K562 (cell line): Measurements from ENCODE around the gene CNDP1. TPM values are rescaled to one million over a fixed set of nuclear protein-coding genes. Genes with fewer than 3 reads are reported as not detected.

Source experiments
- ATAC-seq: fragments of 200-7000 bp; cut with Tn5 transposase; 3 replicates; pipeline ENCODE4 v1.9.1; 2020; ENCODE audit warnings: moderate library complexity
- BruUV-seq: library from RNA; stranded (reverse); fragments of 400-500 nt; replicated peaks from 2 replicates; lab custom pipeline; 2021; lab: Mats Ljungman, UMichigan
- CTCF ChIA-PET: fragments of 300-600 bp; formaldehyde crosslinking; extraction: SDS; loops from one replicate; lab custom pipeline; 2021; ENCODE audit warnings: low intra/inter-chr PET ratio; lab: Yijun Ruan, JAX
- POLR2A ChIA-PET: fragments of 300-600, 350-650 bp; sonication (Branson Sonifier 250); formaldehyde crosslinking; extraction: SDS; loops from one replicate; lab custom pipeline; 2021; ENCODE audit warnings: antibody characterized with exemption, inconsistent platforms; lab: Yijun Ruan, JAX
- DNase-seq, 4 experiments: peaks; one replicate each; pipeline versions ENCODE4 v3.0.0 to v3.0.0-alpha.2; 2011 to 2018; ENCODE audit warnings: low spot score in 3 of 4, mixed read lengths in 3 of 4; ENCODE audit errors: extremely low read depth in 1 of 4
- FAIRE-seq: peaks from 2 replicates; lab custom pipeline; 2011; peaks lifted over from hg19 to GRCh38; lab: Jason Lieb, UNC
- H2AFZ ChIP-seq: 2 replicates; pipeline ENCODE4 v1.6.0; 2011; ENCODE audit warnings: low read depth, low read length, control low read depth, inconsistent platforms
- H3K27ac ChIP-seq: fragments of 200-600 bp; 3 replicates; pipeline ENCODE4 v1.8.0; 2011; ENCODE audit warnings: low read depth, mild to moderate bottlenecking, control low read depth, inconsistent platforms, low read length, moderate library complexity, mixed read lengths; ENCODE audit errors: extremely low read depth
- H3K27me3 ChIP-seq, 2 experiments: fragments of 300-600 bp in 1 of 2; 2 replicates in 1 of 2; 3 replicates in 1 of 2; pipeline versions ENCODE4 v1.6.0 to v1.8.0; 2011; ENCODE audit warnings: inconsistent platforms in 2 of 2, low read length in 2 of 2, mild to moderate bottlenecking in 1 of 2, mixed read lengths in 1 of 2, moderate library complexity in 1 of 2; ENCODE audit not compliant: control insufficient read depth in 2 of 2, insufficient read depth in 2 of 2
- H3K36me3 ChIP-seq: fragments of 300-600 bp; 3 replicates; pipeline ENCODE4 v1.8.0; 2011; ENCODE audit warnings: mild to moderate bottlenecking, low read length, inconsistent platforms; ENCODE audit not compliant: control insufficient read depth, insufficient read depth
- H3K4me1 ChIP-seq, 2 experiments: fragments of 200-600 bp in 1 of 2; replicated peaks in 1 of 2; 2 replicates in 1 of 2; 3 replicates in 1 of 2; pipeline versions ENCODE4 v1.5.1 to v1.8.0; 2011; ENCODE audit warnings: inconsistent platforms in 2 of 2, low read length in 2 of 2, mild to moderate bottlenecking in 1 of 2, mixed read lengths in 1 of 2, moderate library complexity in 1 of 2; ENCODE audit not compliant: control insufficient read depth in 2 of 2, insufficient read depth in 2 of 2
- H3K4me2 ChIP-seq: 2 replicates; pipeline ENCODE4 v1.6.1; 2011; ENCODE audit warnings: low read length, control low read depth, inconsistent platforms, mixed read lengths; ENCODE audit not compliant: insufficient read depth
- H3K4me3 ChIP-seq: fragments of 200-600 bp; sonication (generic), shearing (Covaris generic); 2 replicates; pipeline ENCODE4 v1.5.1; 2016; ENCODE audit warnings: control low read depth, inconsistent platforms
- H3K79me2 ChIP-seq: fragments of 200-600 bp; 3 replicates; pipeline ENCODE4 v1.8.0; 2011; ENCODE audit warnings: low read length, inconsistent platforms; ENCODE audit not compliant: control insufficient read depth, insufficient read depth
- H3K9ac ChIP-seq, 2 experiments: 2 replicates each; pipeline versions ENCODE4 v1.6.0 to v1.6.1; 2011; ENCODE audit warnings: low read depth in 2 of 2, low read length in 2 of 2, control low read depth in 1 of 2, inconsistent platforms in 1 of 2, mild to moderate bottlenecking in 1 of 2, mixed read lengths in 1 of 2; ENCODE audit not compliant: insufficient read depth in 1 of 2
- H3K9me1 ChIP-seq: one replicate; pipeline ENCODE4 v1.6.0; 2011; ENCODE audit warnings: inconsistent platforms, mild to moderate bottlenecking, low read length, moderate library complexity; ENCODE audit not compliant: control insufficient read depth, insufficient read depth
- H3K9me3 ChIP-seq: replicated peaks from 2 replicates; pipeline ENCODE4 v1.5.1; 2011; ENCODE audit warnings: low read depth, low read length, inconsistent platforms; ENCODE audit not compliant: control insufficient read depth, insufficient read depth
- H4K20me1 ChIP-seq: replicated peaks from 2 replicates; pipeline ENCODE4 v1.6.1; 2011; ENCODE audit warnings: low read length, inconsistent platforms, mixed read lengths; ENCODE audit not compliant: control insufficient read depth, insufficient read depth
- CHD4 ChIP-seq: fragments of 200-600 bp; sonication (generic); IDR thresholded peaks from 3 replicates; pipeline ENCODE4 v1.6.1; 2012; ENCODE audit warnings: low read depth, mild to moderate bottlenecking, mixed read lengths, low read length, inconsistent platforms; ENCODE audit not compliant: insufficient read depth, insufficient replicate concordance, poor library complexity, severe bottlenecking
- E2F3 ChIP-seq: fragments of 250-450 bp; sonication (Bioruptor Pico); IDR thresholded peaks from 2 replicates; pipeline ENCODE4 v1.4.0; 2020; ENCODE audit warnings: mild to moderate bottlenecking
- HCFC1 ChIP-seq: IDR thresholded peaks from 2 replicates; pipeline ENCODE4 v1.6.1; 2012; ENCODE audit warnings: low read depth, low read length, improper control_type of control experiment
- HMG20B ChIP-seq: fragments of 250-450 bp; sonication (Bioruptor Pico); IDR thresholded peaks from 2 replicates; pipeline ENCODE4 v1.5.0; 2021; ENCODE audit warnings: mild to moderate bottlenecking
- ILF3 ChIP-seq: fragments of 450-650 bp; IDR thresholded peaks from 2 replicates; pipeline ENCODE4 v1.6.1; 2018; ENCODE audit warnings: antibody characterized with exemption, mild to moderate bottlenecking, moderate library complexity, borderline replicate concordance
- NFYB ChIP-seq: IDR thresholded peaks from 2 replicates; pipeline ENCODE4 v1.6.1; 2011; ENCODE audit warnings: mild to moderate bottlenecking, moderate library complexity; ENCODE audit not compliant: insufficient read length; ENCODE audit errors: extremely low read depth
- POLR2G ChIP-seq: fragments of 200-400 bp; formaldehyde crosslinking; IDR thresholded peaks from 2 replicates; pipeline ENCODE4 v1.6.1; 2017; ENCODE audit warnings: low read depth, mild to moderate bottlenecking, antibody characterized with exemption, low read length, moderate library complexity
- PRMT5 ChIP-seq: sonication (generic); formaldehyde crosslinking; IDR thresholded peaks from 2 replicates; pipeline ENCODE4 v1.5.0; 2020; ENCODE audit warnings: missing genetic modification reagents
- SIN3B ChIP-seq: fragments of 450-650 bp; IDR thresholded peaks from 2 replicates; pipeline ENCODE4 v1.6.1; 2017; ENCODE audit warnings: low read depth, mild to moderate bottlenecking, moderate library complexity
- TAF9B ChIP-seq: fragments of 450-650 bp; IDR thresholded peaks from 2 replicates; pipeline ENCODE4 v1.6.1; 2018; ENCODE audit warnings: mild to moderate bottlenecking; ENCODE audit not compliant: partially characterized antibody
- ZNF445 ChIP-seq: fragments of 250-450 bp; sonication (Bioruptor Pico); IDR thresholded peaks from 2 replicates; pipeline ENCODE4 v1.4.0; 2020; ENCODE audit warnings: low read depth, mild to moderate bottlenecking, moderate library complexity
- ZNF699 ChIP-seq: fragments of 250-450 bp; sonication (Bioruptor Pico); IDR thresholded peaks from 2 replicates; pipeline ENCODE4 v1.8.0; 2021; ENCODE audit warnings: mild to moderate bottlenecking, moderate library complexity; ENCODE audit not compliant: insufficient replicate concordance
- WGBS: fragments of 100-300 bp; shearing (Covaris generic); methylation state at CpG from one replicate; pipeline ENCODE4 v1.1.6; 2016; ENCODE audit warnings: low coverage, mixed read lengths; ENCODE audit not compliant: insufficient coverage; ENCODE audit errors: missing lambda C conversion rate; 5-methylcytosine and 5-hydroxymethylcytosine counted together
- in situ Hi-C: fragments of 300-500 bp; cut with MboI; formaldehyde crosslinking; loops from 4 replicates; pipeline ENCODE4 v1.15.0; 2018; ENCODE audit warnings: inconsistent platforms, mixed read lengths
- intact Hi-C: fragments of 100-400 bp; cut with micrococcal nuclease; formaldehyde crosslinking; loops from 2 replicates; pipeline ENCODE4 v1.14.2; 2022
- polyA plus RNA-seq, 8 experiments: library from polyadenylated mRNA; depleted of rRNA in 4 of 8; stranded (reverse) in 5 of 8; unstranded in 3 of 8; fragments of >200 nt; fragmentation: Nextera tagmentation in 2 of 8; fragmentation: Illumina TruSeq in 1 of 8; extraction: Ambion mirVana in 2 of 8; extraction: Trizol in 1 of 8; gene quantifications; 2 replicates each; pipeline versions ENCODE4 v1.2.1 to v1.2.3, GENCODE V29; 2011 to 2014; ENCODE audit warnings: inconsistent platforms in 1 of 8, missing spikeins in 1 of 8
- total RNA-seq, 7 experiments: library from RNA; depleted of rRNA in 6 of 7; stranded (reverse); fragments of >200 nt in 6 of 7; fragmentation: Illumina TruSeq in 2 of 7; extraction: Trizol in 2 of 7; gene quantifications; 2 replicates each; pipeline versions ENCODE4 v1.2.1 to v1.2.3, GENCODE V29; 2011 to 2021; ENCODE audit warnings: low replicate concordance in 1 of 7
- TF ChIP-seq, protein P1 (sequence below): fragments of 250-450 bp; sonication (Bioruptor Pico); IDR thresholded peaks from 2 replicates; pipeline ENCODE4 v1.4.0; 2020
- TF ChIP-seq, protein P2 (sequence below): fragments of 250-450 bp; sonication (Bioruptor Pico); IDR thresholded peaks from 2 replicates; pipeline ENCODE4 v1.4.0; 2020; ENCODE audit warnings: mild to moderate bottlenecking, moderate library complexity

CNDP1 gene
- total and polyA plus RNA-seq, 9 of the 15 experiments (the other 6 are each of a cell fraction or from before 2014, with no cell fraction given) = not detected

DNA sequence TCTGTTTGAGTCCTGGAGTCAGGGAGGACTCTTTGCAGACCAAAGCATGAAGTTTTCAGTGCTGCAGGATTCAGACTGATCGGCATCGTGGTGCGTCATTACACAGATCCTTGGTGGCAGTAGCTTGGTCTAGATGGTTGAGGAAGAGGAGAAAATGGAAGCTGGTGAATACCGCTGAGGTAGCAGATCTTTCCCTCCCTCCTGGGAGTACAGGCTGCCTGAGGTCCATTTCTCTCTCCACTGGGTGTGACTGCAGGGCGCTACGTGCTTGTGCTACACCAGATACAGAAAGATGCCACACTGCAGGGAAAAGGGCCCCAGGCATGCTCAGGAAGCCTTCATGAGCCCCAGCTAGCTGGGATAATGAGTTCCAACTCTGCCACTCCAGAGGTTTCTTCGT, 3.3 kb upstream of the CNDP1 start (continued):
- TF ChIP-seq, protein P1, sequence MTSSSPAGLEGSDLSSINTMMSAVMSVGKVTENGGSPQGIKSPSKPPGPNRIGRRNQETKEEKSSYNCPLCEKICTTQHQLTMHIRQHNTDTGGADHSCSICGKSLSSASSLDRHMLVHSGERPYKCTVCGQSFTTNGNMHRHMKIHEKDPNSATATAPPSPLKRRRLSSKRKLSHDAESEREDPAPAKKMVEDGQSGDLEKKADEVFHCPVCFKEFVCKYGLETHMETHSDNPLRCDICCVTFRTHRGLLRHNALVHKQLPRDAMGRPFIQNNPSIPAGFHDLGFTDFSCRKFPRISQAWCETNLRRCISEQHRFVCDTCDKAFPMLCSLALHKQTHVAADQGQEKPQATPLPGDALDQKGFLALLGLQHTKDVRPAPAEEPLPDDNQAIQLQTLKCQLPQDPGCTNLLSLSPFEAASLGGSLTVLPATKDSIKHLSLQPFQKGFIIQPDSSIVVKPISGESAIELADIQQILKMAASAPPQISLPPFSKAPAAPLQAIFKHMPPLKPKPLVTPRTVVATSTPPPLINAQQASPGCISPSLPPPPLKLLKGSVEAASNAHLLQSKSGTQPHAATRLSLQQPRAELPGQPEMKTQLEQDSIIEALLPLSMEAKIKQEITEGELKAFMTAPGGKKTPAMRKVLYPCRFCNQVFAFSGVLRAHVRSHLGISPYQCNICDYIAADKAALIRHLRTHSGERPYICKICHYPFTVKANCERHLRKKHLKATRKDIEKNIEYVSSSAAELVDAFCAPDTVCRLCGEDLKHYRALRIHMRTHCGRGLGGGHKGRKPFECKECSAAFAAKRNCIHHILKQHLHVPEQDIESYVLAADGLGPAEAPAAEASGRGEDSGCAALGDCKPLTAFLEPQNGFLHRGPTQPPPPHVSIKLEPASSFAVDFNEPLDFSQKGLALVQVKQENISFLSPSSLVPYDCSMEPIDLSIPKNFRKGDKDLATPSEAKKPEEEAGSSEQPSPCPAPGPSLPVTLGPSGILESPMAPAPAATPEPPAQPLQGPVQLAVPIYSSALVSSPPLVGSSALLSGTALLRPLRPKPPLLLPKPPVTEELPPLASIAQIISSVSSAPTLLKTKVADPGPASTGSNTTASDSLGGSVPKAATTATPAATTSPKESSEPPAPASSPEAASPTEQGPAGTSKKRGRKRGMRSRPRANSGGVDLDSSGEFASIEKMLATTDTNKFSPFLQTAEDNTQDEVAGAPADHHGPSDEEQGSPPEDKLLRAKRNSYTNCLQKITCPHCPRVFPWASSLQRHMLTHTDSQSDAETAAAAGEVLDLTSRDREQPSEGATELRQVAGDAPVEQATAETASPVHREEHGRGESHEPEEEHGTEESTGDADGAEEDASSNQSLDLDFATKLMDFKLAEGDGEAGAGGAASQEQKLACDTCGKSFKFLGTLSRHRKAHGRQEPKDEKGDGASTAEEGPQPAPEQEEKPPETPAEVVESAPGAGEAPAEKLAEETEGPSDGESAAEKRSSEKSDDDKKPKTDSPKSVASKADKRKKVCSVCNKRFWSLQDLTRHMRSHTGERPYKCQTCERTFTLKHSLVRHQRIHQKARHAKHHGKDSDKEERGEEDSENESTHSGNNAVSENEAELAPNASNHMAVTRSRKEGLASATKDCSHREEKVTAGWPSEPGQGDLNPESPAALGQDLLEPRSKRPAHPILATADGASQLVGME = no peak
- no peak for TF ChIP-seq ILF3
- no peak for TF ChIP-seq HCFC1
- no peak for TF ChIP-seq NFYB
- TF ChIP-seq POLR2G = no peak

DNA sequence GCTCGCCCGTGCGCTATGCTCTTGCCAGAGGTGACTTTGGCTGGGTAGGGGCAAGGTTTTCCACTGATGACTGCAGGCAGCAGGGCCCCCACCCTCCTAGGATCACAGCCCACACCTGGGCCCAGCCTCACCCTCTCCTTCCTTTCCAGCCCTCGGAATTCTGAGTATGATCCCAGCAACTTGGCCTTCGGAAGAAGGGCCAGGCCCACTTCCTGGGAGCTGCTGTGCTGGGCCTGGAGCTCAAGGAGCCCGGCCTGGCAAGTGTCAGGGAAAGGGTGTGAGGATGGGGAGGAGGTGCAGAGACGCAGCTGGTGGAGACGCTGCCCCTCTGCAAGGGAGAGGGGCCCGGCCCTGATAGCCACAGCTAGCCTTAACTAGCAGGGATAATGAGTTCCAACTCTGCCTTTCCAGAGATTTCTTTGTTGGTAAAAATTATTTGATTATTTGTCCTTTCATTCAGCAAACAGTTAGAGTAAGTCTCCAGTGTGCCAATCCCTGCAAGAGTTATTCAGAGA, 1.7 kb upstream of the CNDP1 start:
- Histone ChIP-seq H2AFZ (no peak overlapping the region), H3K36me3 (no peaks in the 10 kb centered on the region), H3K9ac (no peak overlapping the region), H3K79me2 (no peaks in the 10 kb centered on the region), H3K27me3 (peaks cover 16 to 54% of the 10 kb centered on the region in 2 experiments; a peak in 4 of 5 replicates), H4K20me1 (no peaks in the 10 kb centered on the region), H3K27ac (no peak overlapping the region), H3K4me1 (peaks cover 0 to 4% of the 10 kb centered on the region in 2 experiments; a peak in 2 of 5 replicates), H3K4me2 (no peak overlapping the region), H3K9me1 (no peaks in the 10 kb centered on the region), H3K9me3 (no peaks in the 10 kb centered on the region), H3K4me3 (no peak overlapping the region)
- WGBS = 0% methylated on average over 6 of the region's 9 CpGs
- intact Hi-C loops = no loop called here
- no peak for FAIRE-seq
- no peak for ATAC-seq
- ChIA-PET CTCF (no interaction called here), POLR2A (no interaction called here)
- in situ Hi-C loops = no loop called here
- no peak for DNase-seq
- BruUV-seq = no TSS peak
- TF ChIP-seq PRMT5 (CRISPR knock-in tag) (no peak), ZNF699 (CRISPR knock-in tag) (no peak), CHD4 (no peak), HMG20B (no peak), SIN3B (no peak), E2F3 (CRISPR knock-in tag) (no peak), ZNF445 (CRISPR knock-in tag) (no peak), TAF9B (no peak)
- TF ChIP-seq, protein P2, sequence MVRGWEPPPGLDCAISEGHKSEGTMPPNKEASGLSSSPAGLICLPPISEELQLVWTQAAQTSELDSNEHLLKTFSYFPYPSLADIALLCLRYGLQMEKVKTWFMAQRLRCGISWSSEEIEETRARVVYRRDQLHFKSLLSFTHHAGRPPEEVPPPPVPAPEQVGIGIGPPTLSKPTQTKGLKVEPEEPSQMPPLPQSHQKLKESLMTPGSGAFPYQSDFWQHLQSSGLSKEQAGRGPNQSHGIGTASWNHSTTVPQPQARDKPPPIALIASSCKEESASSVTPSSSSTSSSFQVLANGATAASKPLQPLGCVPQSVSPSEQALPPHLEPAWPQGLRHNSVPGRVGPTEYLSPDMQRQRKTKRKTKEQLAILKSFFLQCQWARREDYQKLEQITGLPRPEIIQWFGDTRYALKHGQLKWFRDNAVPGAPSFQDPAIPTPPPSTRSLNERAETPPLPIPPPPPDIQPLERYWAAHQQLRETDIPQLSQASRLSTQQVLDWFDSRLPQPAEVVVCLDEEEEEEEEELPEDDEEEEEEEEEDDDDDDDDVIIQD (CRISPR knock-in tag) = no peak
